ENCODE data around the gene BUB3.

BUB3 gene

DNA sequence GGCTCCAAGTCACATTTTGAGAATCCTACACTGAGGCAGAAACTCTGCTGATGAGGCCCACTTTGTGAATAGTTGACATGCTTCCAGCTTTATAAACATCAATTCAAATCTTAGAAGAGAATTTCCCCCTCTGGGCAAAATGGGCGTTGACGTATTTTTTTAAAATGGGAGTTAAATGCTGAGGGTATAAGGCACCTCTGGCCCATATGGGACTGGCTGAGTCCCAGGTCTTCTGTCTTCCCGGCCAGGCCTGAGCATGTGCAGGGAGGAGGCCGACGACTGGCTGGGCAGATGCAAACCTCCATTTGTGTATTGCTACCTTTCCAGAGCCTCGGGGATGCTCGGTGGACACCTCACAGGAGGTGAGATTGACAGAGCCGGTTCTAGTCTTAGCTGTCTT, 37.7 kb downstream of the BUB3 start:
- no peak overlapping the region for H2AK5ac ChIP-seq (ENCODE audit: low read length)
- no peak overlapping the region for H3K18ac ChIP-seq (ENCODE audit: low read length)
- no CpG with 5 or more reads among the region's 8 CpGs for WGBS (ENCODE audit: extremely low coverage, insufficient coverage, insufficient read length)
- H2AFZ ChIP-seq (ENCODE audit: insufficient read depth, low read length, poor library complexity), result no peak overlapping the region
- H2BK12ac ChIP-seq (ENCODE audit: low read length), result no peak overlapping the region
- H3K9me3 ChIP-seq (ENCODE audit: insufficient read depth, low read depth, low read length), result no peaks in the 10 kb centered on the region
- DNase-seq, result peak; percentile 50 to 86
- no peak overlapping the region for H3K27ac ChIP-seq (ENCODE audit: low read depth, low read length)
- H4K91ac ChIP-seq (ENCODE audit: low read depth, low read length), result no peak overlapping the region
- no peak overlapping the region for H3K4me2 ChIP-seq (ENCODE audit: low read length)
- no peaks in the 10 kb centered on the region for H3K79me1 ChIP-seq (ENCODE audit: low read length)
- no peaks in the 10 kb centered on the region for H3K79me2 ChIP-seq (ENCODE audit: control insufficient read depth, insufficient read depth, low read length, poor library complexity)
- peaks cover 0 to 4% of the 10 kb centered on the region in 2 experiments for H3K36me3 ChIP-seq (ENCODE audit: control insufficient read depth in 1 of 2, insufficient read depth in 2 of 2, low read length in 2 of 2)
- H4K12ac ChIP-seq (ENCODE audit: low read depth, low read length), result no peak overlapping the region
- H3K27me3 ChIP-seq (ENCODE audit: insufficient read depth, low read length), result no peaks in the 10 kb centered on the region
- no peak overlapping the region for H2BK5ac ChIP-seq (ENCODE audit: low read depth, low read length, poor library complexity)
- H3K23ac ChIP-seq (ENCODE audit: low read length), result no peak overlapping the region
- H4K8ac ChIP-seq (ENCODE audit: low read depth, low read length), result no peak overlapping the region
- no peak overlapping the region for H3K4me3 ChIP-seq (ENCODE audit: low read depth, low read length)
- H3K4me1 ChIP-seq (ENCODE audit: control insufficient read depth in 1 of 2, insufficient read depth in 2 of 2, low read length in 2 of 2), result peaks cover 0 to 2% of the 10 kb centered on the region in 2 experiments
- no peak overlapping the region for H2BK120ac ChIP-seq (ENCODE audit: insufficient read depth, low read length, poor library complexity)
- H3K4ac ChIP-seq (ENCODE audit: low read depth, low read length), result no peak overlapping the region
- no peak overlapping the region for H3K9ac ChIP-seq (ENCODE audit: low read length)
- H3K14ac ChIP-seq (ENCODE audit: low read length), result no peak overlapping the region

DNA sequence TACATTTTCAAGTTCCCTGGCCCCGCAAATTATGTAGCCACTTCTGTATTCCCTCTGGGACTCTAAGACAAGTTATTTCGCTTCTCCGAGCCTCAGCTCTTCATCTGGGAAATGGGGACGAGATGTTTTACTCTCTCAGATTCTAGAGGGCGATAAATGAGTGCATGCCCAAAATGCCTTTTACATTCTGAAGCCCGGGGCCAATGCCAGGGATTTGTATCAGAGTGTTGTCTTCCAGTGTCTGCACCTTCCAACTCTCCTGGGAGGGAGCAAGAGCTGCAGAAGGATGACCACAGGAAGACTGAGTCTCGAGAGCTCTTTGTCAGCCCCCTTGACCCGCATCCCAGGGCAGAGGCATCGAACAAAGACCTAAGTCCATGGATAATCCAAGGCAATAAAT, 39.9 kb downstream of the BUB3 start:
- Histone ChIP-seq H3K79me1 (ENCODE audit: low read length) (no peaks in the 10 kb centered on the region), H3K4ac (ENCODE audit: low read depth, low read length) (no peak overlapping the region), H3K4me2 (ENCODE audit: low read length) (no peak overlapping the region), H3K14ac (ENCODE audit: low read length) (no peak overlapping the region), H3K36me3 (ENCODE audit: control insufficient read depth in 1 of 2, insufficient read depth in 2 of 2, low read length in 2 of 2) (peaks cover 0 to 4% of the 10 kb centered on the region in 2 experiments), H2AK5ac (ENCODE audit: low read length) (no peak overlapping the region), H3K27ac (ENCODE audit: low read depth, low read length) (no peak overlapping the region), H2BK120ac (ENCODE audit: insufficient read depth, low read length, poor library complexity) (no peak overlapping the region), H2BK5ac (ENCODE audit: low read depth, low read length, poor library complexity) (no peak overlapping the region), H3K27me3 (ENCODE audit: insufficient read depth, low read length) (no peaks in the 10 kb centered on the region), H4K8ac (ENCODE audit: low read depth, low read length) (no peak overlapping the region), H3K18ac (ENCODE audit: low read length) (no peak overlapping the region), H3K4me1 (ENCODE audit: control insufficient read depth in 1 of 2, insufficient read depth in 2 of 2, low read length in 2 of 2) (peaks cover 0 to 2% of the 10 kb centered on the region in 2 experiments), H2BK12ac (ENCODE audit: low read length) (no peak overlapping the region), H3K79me2 (ENCODE audit: control insufficient read depth, insufficient read depth, low read length, poor library complexity) (no peaks in the 10 kb centered on the region), H4K12ac (ENCODE audit: low read depth, low read length) (no peak overlapping the region), H2AFZ (ENCODE audit: insufficient read depth, low read length, poor library complexity) (no peak overlapping the region), H3K9me3 (ENCODE audit: insufficient read depth, low read depth, low read length) (no peaks in the 10 kb centered on the region), H3K23ac (ENCODE audit: low read length) (no peak overlapping the region), H4K91ac (ENCODE audit: low read depth, low read length) (no peak overlapping the region), H3K4me3 (ENCODE audit: low read depth, low read length) (no peak overlapping the region), H3K9ac (ENCODE audit: low read length) (no peak overlapping the region)
- peak; percentile 64 to 85 for DNase-seq
- no CpG with 5 or more reads among the region's 9 CpGs for WGBS (ENCODE audit: extremely low coverage, insufficient coverage, insufficient read length)

DNA sequence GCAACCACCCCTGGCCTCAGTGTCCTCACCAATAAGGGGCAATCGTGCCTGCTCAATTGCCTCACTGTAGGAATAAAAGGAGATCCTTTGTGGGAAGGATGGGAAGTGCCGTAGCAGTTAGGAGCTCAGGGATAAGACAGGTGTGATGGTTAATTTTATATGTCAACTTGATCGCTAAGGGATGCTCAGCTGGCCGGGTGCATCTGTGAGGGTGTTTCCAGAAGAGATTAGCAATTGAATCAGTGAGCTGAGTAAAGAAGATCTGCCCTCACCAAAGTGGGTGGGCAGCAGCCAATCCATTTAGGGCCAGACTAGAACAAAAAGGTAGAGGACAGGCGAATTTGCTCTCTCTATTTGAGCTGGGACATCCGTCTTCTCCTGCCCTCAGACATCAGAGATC, 46.3 kb downstream of the BUB3 start:
- Histone ChIP-seq H2BK12ac (ENCODE audit: low read length) (no peak overlapping the region), H3K18ac (ENCODE audit: low read length) (no peak overlapping the region), H3K27ac (ENCODE audit: low read depth, low read length) (no peak overlapping the region), H3K4me3 (ENCODE audit: low read depth, low read length) (no peak overlapping the region), H3K9me3 (ENCODE audit: insufficient read depth, low read depth, low read length) (peaks cover 1% of the 10 kb centered on the region), H3K14ac (ENCODE audit: low read length) (no peak overlapping the region), H3K4me1 (ENCODE audit: control insufficient read depth in 1 of 2, insufficient read depth in 2 of 2, low read length in 2 of 2) (no peaks in the 10 kb centered on the region), H3K4ac (ENCODE audit: low read depth, low read length) (no peak overlapping the region), H3K27me3 (ENCODE audit: insufficient read depth, low read length) (no peaks in the 10 kb centered on the region), H3K79me2 (ENCODE audit: control insufficient read depth, insufficient read depth, low read length, poor library complexity) (no peaks in the 10 kb centered on the region), H3K79me1 (ENCODE audit: low read length) (no peaks in the 10 kb centered on the region), H4K91ac (ENCODE audit: low read depth, low read length) (no peak overlapping the region), H3K9ac (ENCODE audit: low read length) (no peak overlapping the region), H2BK5ac (ENCODE audit: low read depth, low read length, poor library complexity) (no peak overlapping the region), H3K23ac (ENCODE audit: low read length) (no peak overlapping the region), H4K12ac (ENCODE audit: low read depth, low read length) (no peak overlapping the region), H2AK5ac (ENCODE audit: low read length) (no peak overlapping the region), H3K4me2 (ENCODE audit: low read length) (no peak overlapping the region), H2BK120ac (ENCODE audit: insufficient read depth, low read length, poor library complexity) (no peak overlapping the region), H2AFZ (ENCODE audit: insufficient read depth, low read length, poor library complexity) (no peak overlapping the region), H4K8ac (ENCODE audit: low read depth, low read length) (no peak overlapping the region), H3K36me3 (ENCODE audit: control insufficient read depth in 1 of 2, insufficient read depth in 2 of 2, low read length in 2 of 2) (no peaks in the 10 kb centered on the region)
- no peak for DNase-seq
- no CpG with 5 or more reads among the region's 6 CpGs for WGBS (ENCODE audit: extremely low coverage, insufficient coverage, insufficient read length)

DNA sequence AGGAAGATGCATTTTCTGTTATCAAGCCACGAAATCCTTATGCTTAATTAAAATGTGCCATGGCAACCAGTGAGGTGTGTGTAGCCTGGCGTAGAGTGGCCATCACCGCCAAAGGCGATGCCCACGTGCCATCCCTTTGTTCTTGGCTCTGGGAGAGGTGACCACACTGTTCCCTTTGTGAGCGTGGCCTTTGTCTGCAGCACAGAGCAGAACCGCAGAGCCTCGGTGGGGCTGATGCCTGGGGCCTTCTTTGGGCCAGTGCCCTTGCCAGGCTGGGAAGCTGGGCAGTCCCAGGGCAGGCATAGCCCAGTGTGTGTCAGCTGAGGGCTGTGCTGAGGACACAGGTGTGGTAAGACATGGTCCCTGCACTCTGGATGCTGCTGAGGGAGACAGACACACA, 48.3 kb downstream of the BUB3 start:
- H3K14ac ChIP-seq (ENCODE audit: low read length), result no peak overlapping the region
- H3K9me3 ChIP-seq (ENCODE audit: insufficient read depth, low read depth, low read length), result peaks cover 1% of the 10 kb centered on the region
- H3K4me3 ChIP-seq (ENCODE audit: low read depth, low read length), result no peak overlapping the region
- no peak overlapping the region for H4K12ac ChIP-seq (ENCODE audit: low read depth, low read length)
- H2AFZ ChIP-seq (ENCODE audit: insufficient read depth, low read length, poor library complexity), result no peak overlapping the region
- no peak for DNase-seq
- H3K9ac ChIP-seq (ENCODE audit: low read length), result no peak overlapping the region
- no peaks in the 10 kb centered on the region for H3K4me1 ChIP-seq (ENCODE audit: control insufficient read depth in 1 of 2, insufficient read depth in 2 of 2, low read length in 2 of 2)
- H3K4ac ChIP-seq (ENCODE audit: low read depth, low read length), result no peak overlapping the region
- no CpG with 5 or more reads among the region's 8 CpGs for WGBS (ENCODE audit: extremely low coverage, insufficient coverage, insufficient read length)
- H4K91ac ChIP-seq (ENCODE audit: low read depth, low read length), result no peak overlapping the region
- no peak overlapping the region for H3K18ac ChIP-seq (ENCODE audit: low read length)
- H2BK120ac ChIP-seq (ENCODE audit: insufficient read depth, low read length, poor library complexity), result no peak overlapping the region
- H3K79me1 ChIP-seq (ENCODE audit: low read length), result no peaks in the 10 kb centered on the region
- no peak overlapping the region for H3K27ac ChIP-seq (ENCODE audit: low read depth, low read length)
- no peaks in the 10 kb centered on the region for H3K27me3 ChIP-seq (ENCODE audit: insufficient read depth, low read length)
- H2BK12ac ChIP-seq (ENCODE audit: low read length), result no peak overlapping the region
- H3K4me2 ChIP-seq (ENCODE audit: low read length), result no peak overlapping the region
- no peak overlapping the region for H4K8ac ChIP-seq (ENCODE audit: low read depth, low read length)
- H2AK5ac ChIP-seq (ENCODE audit: low read length), result no peak overlapping the region
- no peak overlapping the region for H3K23ac ChIP-seq (ENCODE audit: low read length)
- H3K79me2 ChIP-seq (ENCODE audit: control insufficient read depth, insufficient read depth, low read length, poor library complexity), result no peaks in the 10 kb centered on the region
- H2BK5ac ChIP-seq (ENCODE audit: low read depth, low read length, poor library complexity), result no peak overlapping the region
- no peaks in the 10 kb centered on the region for H3K36me3 ChIP-seq (ENCODE audit: control insufficient read depth in 1 of 2, insufficient read depth in 2 of 2, low read length in 2 of 2)

Data from trophoblast cell (in vitro differentiated cells and primary cell).